ENCODE results near the gene RAI14. TPM values are rescaled to one million over a fixed set of nuclear protein-coding genes. Genes with fewer than 3 reads are reported as not detected.
"Not testable (repeated sequence)": the region's sequence is repeated elsewhere in the genome, so short reads cannot be mapped to it uniquely, and the experiment has no call there.

RAI14 gene
- total RNA-seq, 1 donor from 2014 or later, result 307 TPM

DNA sequence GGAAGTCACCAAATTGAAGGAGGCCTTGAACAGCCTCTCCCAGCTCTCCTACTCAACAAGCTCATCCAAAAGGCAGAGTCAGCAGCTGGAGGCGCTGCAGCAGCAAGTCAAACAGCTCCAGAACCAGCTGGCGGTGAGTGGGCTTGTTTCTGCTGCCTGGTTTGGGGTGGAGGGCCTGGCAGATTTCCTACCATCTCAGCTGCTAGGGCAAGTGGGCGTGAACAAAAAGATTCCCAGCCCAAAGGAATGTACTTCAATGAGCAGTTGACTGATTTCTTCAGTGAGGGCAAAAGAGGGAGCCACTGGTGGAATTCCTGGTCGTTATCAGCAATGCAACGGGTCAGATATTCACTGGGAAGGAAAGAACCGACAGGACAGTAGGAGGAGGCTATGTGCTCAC is 170.2 kb downstream of the RAI14 start:
- H3K4me1 ChIP-seq (ENCODE audit: insufficient read depth, low read length), result no peaks in the 10 kb centered on the region
- no peak overlapping the region for H2AFZ ChIP-seq (ENCODE audit: low read depth, low read length)
- no peak for FAIRE-seq
- Mint-ChIP-seq H3K4me3 (ENCODE audit: unreplicated experiment) (no peak overlapping the region), H3K9me3 (ENCODE audit: unreplicated experiment) (no peaks in the 10 kb centered on the region), H3K27me3 (ENCODE audit: low read depth, unreplicated experiment) (no peaks in the 10 kb centered on the region), H3K27ac (ENCODE audit: unreplicated experiment) (no peak overlapping the region), H3K36me3 (ENCODE audit: low read depth, unreplicated experiment) (peaks cover 58% of the 10 kb centered on the region), H3K4me1 (ENCODE audit: low read depth, unreplicated experiment) (peaks cover 9% of the 10 kb centered on the region)
- H3K4me3 ChIP-seq (ENCODE audit: insufficient read depth, low read depth, low read length), result no peak overlapping the region
- H3K79me2 ChIP-seq (ENCODE audit: insufficient read depth, low read length), result peaks cover 20% of the 10 kb centered on the region
- no peak overlapping the region for H3K9ac ChIP-seq (ENCODE audit: low read length)
- DNase-seq (ENCODE audit: low read depth), result peak; percentile 70
- peaks cover 16% of the 10 kb centered on the region for H4K20me1 ChIP-seq (ENCODE audit: insufficient read depth, low read length)
- no peak overlapping the region for H3K4me2 ChIP-seq (ENCODE audit: low read length)
- no peak overlapping the region for H3K27ac ChIP-seq (ENCODE audit: low read depth, low read length)
- no peaks in the 10 kb centered on the region for H3K9me3 ChIP-seq (ENCODE audit: insufficient read depth, low read depth, low read length)
- TF ChIP-seq EZH2 (IDR thresholded peaks at IDR 0.05; ENCODE audit: insufficient read depth, low read length), result no peak
- TF ChIP-seq, protein P1, sequence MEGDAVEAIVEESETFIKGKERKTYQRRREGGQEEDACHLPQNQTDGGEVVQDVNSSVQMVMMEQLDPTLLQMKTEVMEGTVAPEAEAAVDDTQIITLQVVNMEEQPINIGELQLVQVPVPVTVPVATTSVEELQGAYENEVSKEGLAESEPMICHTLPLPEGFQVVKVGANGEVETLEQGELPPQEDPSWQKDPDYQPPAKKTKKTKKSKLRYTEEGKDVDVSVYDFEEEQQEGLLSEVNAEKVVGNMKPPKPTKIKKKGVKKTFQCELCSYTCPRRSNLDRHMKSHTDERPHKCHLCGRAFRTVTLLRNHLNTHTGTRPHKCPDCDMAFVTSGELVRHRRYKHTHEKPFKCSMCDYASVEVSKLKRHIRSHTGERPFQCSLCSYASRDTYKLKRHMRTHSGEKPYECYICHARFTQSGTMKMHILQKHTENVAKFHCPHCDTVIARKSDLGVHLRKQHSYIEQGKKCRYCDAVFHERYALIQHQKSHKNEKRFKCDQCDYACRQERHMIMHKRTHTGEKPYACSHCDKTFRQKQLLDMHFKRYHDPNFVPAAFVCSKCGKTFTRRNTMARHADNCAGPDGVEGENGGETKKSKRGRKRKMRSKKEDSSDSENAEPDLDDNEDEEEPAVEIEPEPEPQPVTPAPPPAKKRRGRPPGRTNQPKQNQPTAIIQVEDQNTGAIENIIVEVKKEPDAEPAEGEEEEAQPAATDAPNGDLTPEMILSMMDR (IDR thresholded peaks at IDR 0.05; ENCODE audit: insufficient read depth, low read depth, low read length), result no peak
- no peaks in the 10 kb centered on the region for H3K27me3 ChIP-seq (ENCODE audit: insufficient read depth, low read length)
- peaks cover 80% of the 10 kb centered on the region for H3K36me3 ChIP-seq (ENCODE audit: insufficient read depth, low read length)

DNA sequence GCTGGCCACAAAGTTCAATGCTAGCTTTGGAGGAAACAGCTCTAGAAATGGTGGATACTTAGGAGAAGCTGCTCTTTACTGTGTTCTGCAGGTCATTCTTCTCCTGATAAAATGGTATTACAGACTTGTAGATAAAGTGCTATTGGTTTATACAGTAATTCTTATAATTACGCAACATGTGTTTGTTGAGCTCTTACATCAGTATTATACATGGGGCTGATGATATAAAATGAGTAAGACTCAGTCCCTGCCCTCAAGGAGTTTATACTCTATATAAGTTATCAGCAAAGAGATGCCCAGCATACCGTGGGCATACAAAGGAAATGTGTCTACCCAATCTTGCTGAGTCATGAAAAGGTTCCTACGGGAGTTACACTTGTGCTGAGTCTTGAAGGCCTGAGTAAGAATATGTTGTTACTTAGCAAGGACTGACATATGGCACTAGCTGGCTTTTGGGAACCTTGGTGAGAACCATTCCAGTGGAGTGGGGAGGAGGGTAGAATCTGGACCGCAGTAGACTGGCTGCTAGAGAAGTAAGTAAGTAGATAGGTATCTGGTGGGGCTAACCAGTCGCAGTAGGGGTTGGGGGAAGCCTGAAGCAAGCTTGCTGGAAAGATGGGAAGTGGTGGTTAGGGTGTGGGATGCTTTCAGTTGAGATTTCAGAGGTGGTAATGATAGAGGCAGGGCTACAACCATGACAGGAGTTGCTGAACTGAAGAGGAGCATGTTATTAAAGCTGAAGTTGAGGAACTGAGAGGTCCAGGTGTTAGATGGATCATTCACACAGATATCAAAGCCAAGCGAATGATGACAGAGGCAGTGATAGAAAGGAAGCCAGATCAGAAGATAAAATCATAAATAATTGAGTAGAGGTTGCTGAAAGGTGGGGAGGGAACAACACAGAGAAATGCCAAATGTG is 171.7 kb downstream of the RAI14 start:
- H3K27ac Mint-ChIP-seq (ENCODE audit: unreplicated experiment), result peak overlapping the region; percentile 56
- peaks cover 85% of the 10 kb centered on the region for H3K36me3 ChIP-seq (ENCODE audit: insufficient read depth, low read length)

DNA sequence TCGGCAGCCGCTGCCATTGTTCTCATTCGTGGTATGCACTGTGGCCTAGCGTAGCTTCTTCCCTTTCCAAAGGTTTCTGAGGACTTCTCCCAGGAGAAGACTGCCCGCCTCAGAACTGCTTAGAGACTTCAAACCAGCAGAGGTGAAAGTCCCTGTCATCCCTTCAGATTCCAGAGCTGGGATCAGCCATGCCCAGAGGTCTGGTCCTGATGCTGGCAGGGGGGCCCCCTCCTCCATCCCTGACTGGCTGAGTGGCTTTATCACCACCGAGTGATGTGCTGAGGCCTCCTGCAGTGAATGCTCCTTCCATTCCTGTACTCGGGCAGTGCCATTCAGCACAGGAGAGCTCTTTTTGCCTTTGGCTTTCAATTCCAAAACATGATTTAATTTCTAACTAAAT is 174.7 kb downstream of the RAI14 start:
- H3K27ac ChIP-seq (ENCODE audit: low read depth, low read length); H3K9me3 Mint-ChIP-seq (ENCODE audit: unreplicated experiment); H3K4me3 ChIP-seq (ENCODE audit: insufficient read depth, low read depth, low read length); H2AFZ ChIP-seq (ENCODE audit: low read depth, low read length); H3K4me3 Mint-ChIP-seq (ENCODE audit: unreplicated experiment); H3K27me3 Mint-ChIP-seq (ENCODE audit: low read depth, unreplicated experiment); H3K27me3 ChIP-seq (ENCODE audit: insufficient read depth, low read length); FAIRE-seq; DNase-seq (ENCODE audit: low read depth); H4K20me1 ChIP-seq (ENCODE audit: insufficient read depth, low read length); H3K4me2 ChIP-seq (ENCODE audit: low read length); H3K9me3 ChIP-seq (ENCODE audit: insufficient read depth, low read depth, low read length); H3K9ac ChIP-seq (ENCODE audit: low read length); H3K4me1 ChIP-seq (ENCODE audit: insufficient read depth, low read length); H3K27ac Mint-ChIP-seq (ENCODE audit: unreplicated experiment): not testable (repeated sequence)
- peaks cover 51% of the 10 kb centered on the region for H3K36me3 Mint-ChIP-seq (ENCODE audit: low read depth, unreplicated experiment)
- H3K36me3 ChIP-seq (ENCODE audit: insufficient read depth, low read length), result peaks cover 71% of the 10 kb centered on the region
- peaks cover 14% of the 10 kb centered on the region for H3K79me2 ChIP-seq (ENCODE audit: insufficient read depth, low read length)
- peaks cover 12% of the 10 kb centered on the region for H3K4me1 Mint-ChIP-seq (ENCODE audit: low read depth, unreplicated experiment)

More for the DNA sequence above, 171.7 kb downstream of the RAI14 start:
- Histone ChIP-seq H4K20me1 (ENCODE audit: insufficient read depth, low read length) (peaks cover 16% of the 10 kb centered on the region), H3K79me2 (ENCODE audit: insufficient read depth, low read length) (peaks cover 20% of the 10 kb centered on the region), H3K27ac (ENCODE audit: low read depth, low read length) (no peak overlapping the region), H3K27me3 (ENCODE audit: insufficient read depth, low read length) (no peaks in the 10 kb centered on the region), H3K9me3 (ENCODE audit: insufficient read depth, low read depth, low read length) (no peaks in the 10 kb centered on the region), H3K4me1 (ENCODE audit: insufficient read depth, low read length) (no peaks in the 10 kb centered on the region), H2AFZ (ENCODE audit: low read depth, low read length) (no peak overlapping the region), H3K4me2 (ENCODE audit: low read length) (no peak overlapping the region), H3K9ac (ENCODE audit: low read length) (no peak overlapping the region), H3K4me3 (ENCODE audit: insufficient read depth, low read depth, low read length) (no peak overlapping the region)
- Mint-ChIP-seq H3K4me1 (ENCODE audit: low read depth, unreplicated experiment) (peaks cover 9% of the 10 kb centered on the region), H3K4me3 (ENCODE audit: unreplicated experiment) (no peak overlapping the region), H3K36me3 (ENCODE audit: low read depth, unreplicated experiment) (peaks cover 58% of the 10 kb centered on the region), H3K27me3 (ENCODE audit: low read depth, unreplicated experiment) (no peaks in the 10 kb centered on the region), H3K9me3 (ENCODE audit: unreplicated experiment) (no peaks in the 10 kb centered on the region)
- TF ChIP-seq, protein P1 (IDR thresholded peaks at IDR 0.05; ENCODE audit: insufficient read depth, low read depth, low read length), result no peak
- TF ChIP-seq EZH2 (IDR thresholded peaks at IDR 0.05; ENCODE audit: insufficient read depth, low read length), result no peak
- DNase-seq (ENCODE audit: low read depth) (no peak), FAIRE-seq (no peak)

Data from astrocyte (in vitro differentiated cells and primary cell).